ENCODE measurements around the gene RFX1.

- TF ChIP-seq CTCF (IDR thresholded peaks at IDR 0.05): no peak
- no peak for TF ChIP-seq POLR2A (IDR thresholded peaks at IDR 0.05)
These were observed 25.1 kb downstream of the RFX1 start for GRCh38 chr19:13981021-13981420.

All from lower leg skin (tissue), 3 donors.